Prostate gland (tissue), 2 donors: ENCODE results near the gene PLEKHN1. TPM values are rescaled to one million over a fixed set of nuclear protein-coding genes. Genes with fewer than 3 reads are reported as not detected.

Source experiments
- DNase-seq: peaks from one replicate; pipeline ENCODE4 v3.0.0-alpha.2; 2019; ENCODE audit warnings: low spot score
- H3K27ac ChIP-seq, 2 donors: fragments of 200-600 bp; sonication (generic); 2 replicates each; pipeline ENCODE4 v1.5.1; 2017 to 2019
- H3K27me3 ChIP-seq: fragments of 200-600 bp; sonication (generic); replicated peaks from 2 replicates; pipeline ENCODE4 v1.5.1; 2019; ENCODE audit not compliant: insufficient read depth
- H3K36me3 ChIP-seq, 2 donors: fragments of 200-600 bp; sonication (generic); 1 replicate in 1 of 2; 2 replicates in 1 of 2; pipeline versions ENCODE4 v1.5.1 to v1.8.1; 2017 to 2019
- H3K4me1 ChIP-seq: fragments of 200-600 bp; sonication (generic); replicated peaks from 2 replicates; pipeline ENCODE4 v1.5.1; 2019
- H3K4me3 ChIP-seq, 2 donors: fragments of 200-600 bp; sonication (generic); 2 replicates each; pipeline ENCODE4 v1.5.1; 2017 to 2019
- H3K9me3 ChIP-seq: fragments of 200-600 bp; sonication (generic); 2 replicates; pipeline ENCODE4 v1.5.1; 2017
- CTCF ChIP-seq, 4 experiments: fragments of 200-600 bp in 2 of 4; fragments of 450-650 bp in 2 of 4; sonication (generic) in 2 of 4; IDR thresholded peaks; 1 replicate in 3 of 4; 2 replicates in 1 of 4; pipeline ENCODE4 v1.5.1; 2016 to 2019; ENCODE audit warnings: antibody characterized with exemption in 4 of 4, mild to moderate bottlenecking in 2 of 4, moderate library complexity in 2 of 4
- POLR2A ChIP-seq: fragments of 450-650 bp; IDR thresholded peaks from one replicate; pipeline ENCODE4 v1.6.1; 2016; ENCODE audit warnings: antibody characterized with exemption, mild to moderate bottlenecking
- POLR2AphosphoS5 ChIP-seq: sonication (generic); formaldehyde crosslinking; IDR thresholded peaks from one replicate; pipeline ENCODE4 v1.6.1; 2017; ENCODE audit warnings: antibody characterized with exemption
- WGBS: methylation state at CpG from one replicate; pipeline ENCODE4 v1.1.5; 2018; 5-methylcytosine and 5-hydroxymethylcytosine counted together
- intact Hi-C: fragments of 100-400 bp; cut with DNase I; formaldehyde crosslinking; loops from one replicate; pipeline ENCODE4 v1.14.2; 2022
- total RNA-seq, 2 donors: library from RNA; depleted of rRNA; stranded (reverse); fragments of >200 nt; gene quantifications; one replicate each; pipeline ENCODE4 v1.1.0, GENCODE V29; 2016

Gene PLEKHN1
- total RNA-seq, 2 donors from 2014 or later, result 1.4 to 6.4 TPM

GRCh38 chr1:955474-955873, 10.8 kb upstream of the PLEKHN1 start:
- Histone ChIP-seq H3K4me1 (peaks cover 6% of the 10 kb centered on the region), H3K27ac (no peak overlapping the region), H3K4me3 (no peak overlapping the region), H3K27me3 (no peaks in the 10 kb centered on the region), H3K9me3 (no peaks in the 10 kb centered on the region), H3K36me3 (peaks cover 18 to 37% of the 10 kb centered on the region in 2 donors)
- TF ChIP-seq POLR2AphosphoS5 (no peak), POLR2A (no peak), CTCF (IDR thresholded peaks at IDR 0.05) (no peak)
- DNase-seq, result no peak
- 87% methylated on average over 6 of the region's 6 CpGs for WGBS
- intact Hi-C loops, result no loop called here

GRCh38 chr1:956636-957035, 9.6 kb upstream of the PLEKHN1 start:
- Histone ChIP-seq H3K27me3 (no peaks in the 10 kb centered on the region), H3K9me3 (no peaks in the 10 kb centered on the region), H3K4me3 (no peak overlapping the region), H3K4me1 (peaks cover 6% of the 10 kb centered on the region), H3K27ac (no peak overlapping the region), H3K36me3 (peaks cover 18 to 30% of the 10 kb centered on the region in 2 donors)
- WGBS, result 76% methylated on average over 9 of the region's 11 CpGs
- TF ChIP-seq POLR2A (no peak), CTCF (IDR thresholded peaks at IDR 0.05) (no peak), POLR2AphosphoS5 (no peak)
- DNase-seq, result no peak
- intact Hi-C loops, result no loop called here

- TF ChIP-seq POLR2AphosphoS5, result peak; percentile 88
- TF ChIP-seq CTCF (IDR thresholded peaks at IDR 0.05), result no peak
- Histone ChIP-seq H3K36me3 (peaks cover 9 to 13% of the 10 kb centered on the region in 2 donors), H3K4me1 (peaks cover 6% of the 10 kb centered on the region), H3K4me3 (peak within 1 kb of the TSS; percentile 84 to 90), H3K27me3 (no peaks in the 10 kb centered on the region), H3K27ac (peak within 1 kb of the TSS in 1 of 2 donors; percentile 32), H3K9me3 (no peaks in the 10 kb centered on the region)
- intact Hi-C loops, result no loop called here
- WGBS, result 8% methylated on average over 67 of the region's 101 CpGs
- DNase-seq, result peak; percentile 90
These were observed 7.2 kb upstream of the PLEKHN1 start, which contains the start of gene NOC2L for GRCh38 chr1:958823-959730. NOC2L (minus strand) TSS chr1:959256; CDS start chr1:959240, 16 bp downstream.

- Histone ChIP-seq H3K36me3 (peaks cover 9 to 12% of the 10 kb centered on the region in 2 donors), H3K4me1 (peaks cover 6% of the 10 kb centered on the region), H3K27me3 (no peaks in the 10 kb centered on the region), H3K9me3 (no peaks in the 10 kb centered on the region), H3K4me3 (peak overlapping the region; percentile 84 to 90), H3K27ac (no peak overlapping the region)
- DNase-seq, result no peak
- intact Hi-C loops, result no loop called here
- 26% methylated on average over 48 of the region's 57 CpGs for WGBS
- TF ChIP-seq POLR2A (no peak), CTCF (IDR thresholded peaks at IDR 0.05) (no peak), POLR2AphosphoS5 (no peak)
These were observed 6.4 kb upstream of the PLEKHN1 start for GRCh38 chr1:959731-960362.
